GM18870 (cell line): ENCODE data around the gene NEK2.
"Not testable (repeated sequence)": the region's sequence is repeated elsewhere in the genome, so short reads cannot be mapped to it uniquely, and the experiment has no call there.

Experiments
- ATAC-seq: cut with Tn5 transposase; IDR thresholded peaks from one replicate; pipeline ENCODE4 v1.9.1; 2021; ENCODE audit warnings: moderate library complexity; ENCODE audit not compliant: unreplicated experiment

Gene NEK2

DNA sequence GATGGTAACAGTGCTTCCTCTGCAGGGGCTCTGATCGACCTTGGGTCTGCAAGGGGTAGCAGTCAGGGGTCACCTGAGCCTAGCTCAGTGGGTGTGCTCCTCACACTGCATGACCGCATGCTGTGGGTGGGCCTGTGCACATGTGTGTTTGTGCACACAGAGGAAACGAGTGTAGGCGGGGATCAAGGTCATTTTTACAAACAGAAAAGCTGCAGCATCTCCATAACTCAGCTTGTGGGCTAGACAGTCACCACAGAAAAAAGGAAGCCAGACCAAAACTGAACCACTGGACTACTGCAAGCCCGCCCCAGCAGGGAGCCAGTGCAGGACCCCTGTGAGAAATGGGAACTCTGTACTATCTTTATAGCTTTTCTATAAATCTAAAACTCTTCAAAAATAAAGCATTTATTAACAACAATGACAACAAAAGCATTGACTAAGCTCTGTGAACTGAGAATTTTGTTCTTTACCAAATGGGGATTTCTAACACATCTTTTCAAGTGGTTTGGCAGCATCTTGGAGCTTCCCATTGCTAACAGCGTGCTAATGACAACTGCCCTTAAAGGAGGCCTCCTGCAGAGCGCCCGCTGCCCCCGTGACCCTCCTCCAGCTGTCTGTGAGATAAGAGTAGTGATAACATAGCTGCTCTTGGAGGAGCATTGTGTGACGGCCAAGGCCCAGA, 19.9 kb upstream of the NEK2 start:
- peak; percentile 49 for ATAC-seq

DNA sequence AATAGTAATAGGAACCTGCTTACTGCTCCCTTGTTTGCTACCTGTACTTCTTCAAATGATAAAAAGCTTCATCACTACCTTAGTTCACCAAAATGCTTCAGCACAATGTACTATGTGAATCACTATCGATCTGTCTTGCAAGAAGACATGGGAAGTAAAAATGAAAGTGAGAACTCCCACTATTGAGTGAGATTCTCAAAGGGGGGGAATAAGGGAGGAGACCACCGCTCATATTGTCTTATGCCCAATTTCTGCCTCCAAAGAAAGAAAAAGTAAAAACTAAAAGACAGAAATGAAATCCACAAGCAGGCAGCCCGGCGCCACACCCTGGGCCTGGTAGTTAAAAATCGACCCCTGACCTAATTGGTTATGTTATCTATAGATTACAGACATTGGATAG, 18.5 kb upstream of the NEK2 start:
- not testable (repeated sequence) for ATAC-seq

DNA sequence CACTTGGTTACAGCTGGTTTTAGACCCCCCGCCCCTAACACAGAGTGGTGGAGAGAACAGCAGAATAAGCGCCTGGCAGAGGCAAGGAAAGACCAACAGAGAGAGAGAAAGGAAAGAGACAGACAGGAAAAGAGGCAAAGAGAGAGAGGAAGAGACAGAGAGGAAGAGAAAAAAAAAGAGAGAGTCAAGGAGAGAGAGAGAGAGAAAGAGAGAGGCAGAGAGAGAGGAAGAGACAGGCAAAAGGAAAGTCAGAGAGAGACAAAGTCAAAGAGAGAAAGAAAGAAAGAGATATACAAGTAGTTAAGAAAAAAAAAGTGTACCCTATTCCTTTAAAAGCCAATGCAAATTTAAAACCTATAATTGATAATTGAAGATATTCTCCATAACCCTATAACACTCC, 13.0 kb upstream of the NEK2 start:
- ATAC-seq, result no peak

DNA sequence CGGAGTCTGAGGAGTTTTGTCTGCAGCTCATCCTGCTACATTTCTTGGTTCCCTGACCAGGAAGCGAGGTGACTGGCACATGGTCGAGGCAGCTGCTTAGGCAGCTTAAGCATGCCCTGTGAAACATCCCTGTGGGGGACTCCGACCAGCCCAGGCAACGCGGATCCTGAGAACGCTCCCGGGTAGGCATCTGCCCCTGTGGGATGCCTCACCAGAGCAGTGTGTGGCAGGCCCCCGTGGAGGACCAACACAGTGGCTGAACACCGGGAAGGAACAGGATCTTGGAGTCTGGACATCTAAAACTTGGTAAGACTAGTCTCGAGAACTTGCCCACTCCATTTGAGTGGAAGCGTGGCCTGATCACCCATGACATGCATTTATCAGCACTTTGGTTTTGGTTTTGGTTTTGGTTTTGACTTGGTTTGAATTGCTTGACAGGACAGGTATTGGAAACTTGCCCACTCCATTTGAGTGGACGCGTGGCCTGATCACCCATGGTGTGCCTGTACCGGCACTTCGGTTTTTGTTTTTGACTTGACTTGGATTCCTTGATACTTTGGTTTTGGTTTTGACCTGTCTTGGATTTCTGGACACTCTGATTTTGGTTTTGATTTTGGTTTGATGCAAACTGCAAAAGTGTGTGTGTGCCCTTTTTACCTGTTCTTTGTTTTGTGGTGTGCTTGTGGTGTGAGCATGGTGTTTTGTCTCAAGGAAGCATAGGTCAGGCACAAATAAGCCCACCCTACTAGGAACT, 12.2 kb upstream of the NEK2 start:
- no peak for ATAC-seq

DNA sequence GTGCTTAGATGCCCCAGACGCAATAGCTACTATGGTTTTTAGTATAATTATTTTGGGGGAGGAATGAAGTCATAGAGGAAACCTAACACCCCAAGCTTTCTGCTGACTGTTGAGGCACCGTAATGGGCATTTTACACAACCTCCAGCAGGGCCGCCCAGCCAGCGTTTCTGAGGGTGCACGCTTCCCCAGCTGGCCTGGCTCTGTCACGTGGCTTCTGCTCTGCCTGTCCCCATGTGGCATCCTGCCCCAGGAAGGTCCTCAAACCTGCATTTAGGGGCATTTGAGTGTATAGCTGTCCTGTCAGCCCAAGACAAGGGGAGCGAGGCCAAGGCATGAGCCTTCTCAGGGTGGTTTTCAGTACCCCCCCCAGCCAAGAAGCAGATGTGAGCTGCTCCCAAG, 10.4 kb upstream of the NEK2 start:
- ATAC-seq, result no peak

DNA sequence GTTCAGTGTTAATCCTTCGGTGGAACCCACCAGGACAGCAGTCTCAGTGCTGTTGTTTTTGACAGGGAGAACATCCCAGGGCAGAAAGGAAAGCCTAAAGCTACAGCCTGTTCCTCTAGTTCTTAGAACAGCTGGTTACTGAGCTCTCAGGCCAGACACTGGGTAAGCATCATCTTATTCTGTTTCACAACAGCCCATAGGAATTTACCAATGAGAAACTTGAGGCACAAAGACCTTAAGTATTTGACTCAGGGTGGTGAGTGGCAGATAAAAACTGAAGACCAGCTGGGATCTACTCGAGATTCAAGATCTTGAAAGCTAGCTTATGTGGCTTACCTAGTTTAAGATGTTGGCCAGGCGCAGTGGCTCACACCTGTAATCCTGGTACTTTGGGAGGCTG, 9.4 kb upstream of the NEK2 start:
- ATAC-seq, result no peak

DNA sequence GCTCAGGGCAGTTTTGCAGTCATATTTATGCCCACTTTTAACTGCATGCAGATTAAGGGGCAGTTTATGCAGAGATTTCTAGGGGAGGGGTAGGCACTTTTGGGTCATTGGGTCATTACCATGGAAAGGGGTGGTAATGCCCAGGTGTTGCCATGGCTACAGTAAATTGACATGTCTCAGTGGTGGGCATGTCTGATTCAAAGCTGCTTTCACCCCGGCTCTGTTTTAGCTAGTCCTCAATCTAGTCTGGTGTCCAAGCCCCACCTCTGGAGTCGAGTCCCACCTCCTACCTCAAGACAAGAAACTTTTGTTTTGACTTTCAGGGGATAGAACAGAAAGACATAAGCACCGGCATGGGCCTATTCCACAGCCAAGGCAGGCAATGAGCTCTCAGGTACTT, 8.9 kb upstream of the NEK2 start:
- ATAC-seq, result no peak

DNA sequence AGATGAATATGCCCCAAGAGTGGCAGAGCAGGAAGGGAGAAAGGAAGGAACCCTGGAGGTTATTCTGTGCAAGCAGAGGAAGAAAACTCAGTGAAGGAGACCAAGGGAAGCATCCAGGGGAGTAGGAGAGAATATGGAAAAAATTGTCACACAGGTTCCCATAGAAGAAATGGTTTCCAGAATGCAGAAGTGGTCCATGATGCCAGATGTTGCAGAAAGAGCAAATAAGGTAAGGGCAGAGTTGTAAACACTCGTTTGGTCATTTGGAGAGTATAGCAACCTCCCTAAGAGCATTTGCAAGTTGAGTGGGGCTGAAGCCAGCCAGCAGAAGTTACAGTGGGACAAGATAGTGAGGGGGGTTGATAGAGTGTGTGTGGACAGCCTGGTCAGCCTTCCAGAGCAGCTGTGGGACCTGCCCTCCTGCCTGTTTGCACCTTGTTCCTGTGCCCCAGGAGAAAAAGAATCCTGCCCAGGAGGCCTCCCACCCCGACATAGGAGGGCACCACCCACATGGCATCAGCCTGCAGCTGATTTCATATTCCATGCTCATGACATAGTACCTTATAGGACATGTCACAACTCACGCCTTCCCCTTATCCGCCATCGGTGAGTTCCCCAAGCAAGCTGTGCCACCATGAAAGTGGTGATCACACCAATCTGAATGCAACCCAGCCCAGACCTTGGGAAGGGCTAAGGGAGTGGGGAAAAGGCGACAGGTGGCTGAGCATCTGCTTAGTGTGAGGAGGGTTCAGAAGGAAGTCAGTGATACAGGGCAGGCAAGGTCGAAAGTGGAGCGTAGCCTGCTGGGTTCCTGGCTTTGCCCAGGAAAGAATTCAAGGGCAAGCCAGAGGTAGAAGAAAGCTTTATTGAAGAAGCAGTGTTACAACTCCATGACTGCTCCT, 8.2 kb upstream of the NEK2 start:
- ATAC-seq, result no peak

DNA sequence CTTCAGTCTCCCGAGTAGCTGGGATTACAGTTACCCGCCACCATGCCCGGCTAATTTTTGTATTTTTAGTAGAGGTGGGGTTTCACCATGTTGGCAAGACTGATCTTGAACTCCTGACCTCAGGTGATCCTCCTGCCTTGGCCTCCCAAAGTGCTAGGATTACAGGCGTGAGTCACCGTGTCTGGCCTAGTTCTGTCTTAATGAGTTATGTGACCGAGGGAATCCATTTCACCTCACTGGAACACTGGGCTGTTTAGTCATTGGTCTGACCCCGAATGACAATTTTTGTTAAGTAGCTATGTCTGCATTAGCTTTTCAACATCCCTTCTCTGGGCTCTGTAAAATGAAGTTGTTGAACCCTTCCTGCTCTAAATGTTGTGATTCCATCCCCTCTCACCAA, 6.8 kb upstream of the NEK2 start:
- ATAC-seq, result not testable (repeated sequence)

DNA sequence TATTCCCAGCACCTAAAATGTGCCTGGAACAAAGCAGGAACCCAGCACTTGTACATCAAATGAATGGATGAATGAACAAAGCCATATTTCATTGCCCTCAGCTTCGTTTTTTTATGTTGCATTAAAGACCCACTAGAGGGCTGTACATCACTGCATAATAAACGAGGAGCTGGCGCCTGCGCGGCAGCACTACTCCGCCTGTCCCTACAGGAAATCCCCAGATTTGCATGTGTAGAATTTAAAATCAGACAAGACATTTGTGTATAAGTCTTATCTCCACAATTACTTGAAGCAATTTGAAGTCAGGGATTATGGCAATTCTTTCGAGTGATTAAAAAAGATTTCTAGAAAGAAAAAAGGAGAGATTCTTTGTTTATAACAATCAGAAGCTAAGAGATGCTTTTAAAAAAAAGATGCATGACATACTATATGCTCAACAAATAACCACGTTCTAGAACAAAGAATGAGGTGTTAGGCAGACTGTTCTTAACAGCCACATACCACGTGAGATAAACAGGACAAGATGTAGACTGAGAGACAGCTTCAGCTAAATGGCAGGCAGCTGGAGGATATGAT, 5.4 kb upstream of the NEK2 start:
- peak; percentile 64 for ATAC-seq

DNA sequence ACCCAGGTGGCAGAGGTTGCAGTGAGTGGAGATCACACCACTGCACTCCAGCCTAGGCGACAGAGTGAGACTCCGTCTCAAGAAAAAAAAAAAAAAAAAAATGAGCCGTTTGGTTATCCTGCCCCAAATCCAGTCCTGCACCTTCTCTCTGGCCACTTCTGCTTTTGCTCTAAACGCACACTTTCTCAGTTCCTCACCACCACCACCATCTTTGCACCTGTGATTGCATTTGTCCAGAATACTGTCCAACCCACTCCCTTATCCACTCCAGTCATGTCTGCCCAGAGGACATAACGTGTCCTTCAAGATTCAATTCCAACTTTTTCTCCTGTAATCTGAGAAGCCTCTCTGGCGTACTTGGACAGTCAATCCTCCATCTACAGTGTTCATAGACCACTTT, 2.2 kb upstream of the NEK2 start:
- ATAC-seq, result no peak

DNA sequence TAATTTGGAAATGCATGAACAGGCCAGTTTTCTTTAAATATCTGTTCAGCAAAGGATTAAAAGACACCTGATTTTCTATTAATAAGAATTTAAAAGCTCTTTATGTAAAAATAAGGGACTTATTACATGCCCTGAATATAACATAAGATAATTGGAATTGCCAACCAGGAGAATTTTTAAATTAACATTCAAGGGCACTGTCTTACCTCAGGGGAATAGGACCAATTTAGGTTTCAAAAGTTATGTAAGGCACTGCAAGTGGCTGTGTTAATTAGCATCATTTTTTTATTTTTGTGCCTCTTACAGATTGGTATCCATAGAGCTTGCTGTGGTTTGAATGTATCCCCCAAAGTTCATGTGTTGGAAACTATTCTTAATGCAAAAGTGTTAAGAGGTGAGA, 1.3 kb upstream of the NEK2 start:
- no peak for ATAC-seq

DNA sequence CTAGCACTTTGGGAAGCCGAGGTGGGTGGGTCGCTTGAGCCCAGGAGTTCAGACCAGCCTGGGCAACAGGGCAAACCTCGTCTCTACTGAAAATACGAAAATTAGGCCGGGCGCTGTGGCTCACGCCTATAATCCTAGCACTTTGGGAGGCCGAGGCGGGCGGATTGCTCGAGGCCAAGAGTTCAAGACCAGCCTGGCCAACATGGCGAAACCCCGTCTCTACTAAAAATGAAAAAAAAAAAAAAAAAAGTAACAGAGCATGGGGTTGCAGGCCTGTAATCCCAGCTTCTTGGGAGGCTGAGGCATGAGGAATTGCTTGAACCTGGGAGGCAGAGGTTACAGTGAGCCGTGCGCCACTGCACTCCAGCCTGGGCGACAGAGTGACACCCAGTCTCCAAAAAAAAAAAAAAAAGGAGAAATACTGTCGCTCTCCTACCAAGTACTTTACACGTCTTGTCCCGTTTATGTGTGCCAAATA, 724 bp upstream of the NEK2 start:
- no peak for ATAC-seq

DNA sequence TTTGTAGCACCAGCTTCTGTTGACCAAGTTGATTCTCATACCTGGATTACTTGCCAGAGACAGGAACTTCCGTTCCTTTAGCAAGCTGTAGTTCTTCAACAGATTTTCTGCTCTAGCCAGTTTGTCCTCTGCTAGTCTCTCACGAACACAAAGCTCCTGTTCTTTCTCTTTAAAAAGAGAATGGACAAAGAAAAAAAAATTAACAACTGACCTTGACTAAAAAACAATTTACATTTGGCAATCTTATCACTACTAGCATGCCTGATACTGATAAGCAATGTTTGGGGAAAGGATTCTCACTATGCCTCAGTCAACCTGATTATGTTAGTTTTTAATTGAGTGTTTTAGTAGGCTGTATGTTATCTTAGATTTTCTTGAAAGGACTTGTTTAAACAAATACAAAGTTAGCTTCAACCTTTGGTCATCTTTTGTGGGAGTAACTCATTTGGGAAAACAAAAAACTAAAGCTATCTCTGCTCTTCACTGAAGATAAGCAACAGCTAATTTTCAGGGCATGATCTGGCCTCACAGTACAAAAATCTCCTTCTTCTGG, 8.3 kb downstream of the NEK2 start:
- no peak for ATAC-seq

DNA sequence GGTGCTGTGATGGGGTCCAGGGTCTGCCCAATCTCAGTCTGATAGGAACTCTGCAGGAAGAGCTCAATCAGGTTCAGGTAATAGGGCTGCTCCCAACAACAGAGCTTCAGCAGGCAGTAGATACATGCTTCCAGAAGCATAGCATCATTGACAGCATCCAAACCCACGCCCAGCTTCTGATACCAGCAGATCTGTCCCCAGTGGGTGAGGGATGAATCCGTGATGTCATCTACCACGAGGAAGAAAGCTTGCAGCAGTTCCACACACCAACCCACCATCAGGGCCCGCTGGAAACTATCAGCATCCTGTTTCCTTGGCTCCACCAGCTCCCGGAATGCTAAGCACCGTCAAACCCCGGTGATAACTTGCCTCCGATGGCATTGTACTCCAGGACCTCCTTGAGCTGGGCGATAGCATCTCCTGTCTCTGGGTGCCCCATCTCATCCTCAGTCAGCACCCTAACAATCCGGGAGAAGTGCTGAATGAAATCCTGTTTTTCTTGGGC, 14.7 kb downstream of the NEK2 start:
- no peak for ATAC-seq

DNA sequence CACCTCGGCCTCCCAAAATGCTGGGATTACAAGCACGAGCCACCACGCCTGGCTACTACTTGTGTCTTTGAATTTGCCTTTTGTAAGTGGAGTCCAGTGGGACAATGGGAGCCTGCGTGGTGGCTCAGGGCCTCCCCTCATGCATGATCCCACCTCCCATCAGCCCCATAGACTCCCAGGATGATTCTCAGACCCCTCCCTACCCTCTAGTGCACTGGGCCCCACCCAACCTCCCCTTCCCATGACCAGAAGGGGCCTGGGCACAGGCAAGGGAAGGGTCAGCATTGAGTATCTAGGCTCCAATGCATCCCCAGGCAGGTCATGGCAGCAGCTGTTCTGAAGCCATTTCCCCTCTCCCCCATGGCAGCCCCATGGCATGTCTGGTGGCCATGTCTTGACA, 18.7 kb downstream of the NEK2 start:
- ATAC-seq, result no peak

DNA sequence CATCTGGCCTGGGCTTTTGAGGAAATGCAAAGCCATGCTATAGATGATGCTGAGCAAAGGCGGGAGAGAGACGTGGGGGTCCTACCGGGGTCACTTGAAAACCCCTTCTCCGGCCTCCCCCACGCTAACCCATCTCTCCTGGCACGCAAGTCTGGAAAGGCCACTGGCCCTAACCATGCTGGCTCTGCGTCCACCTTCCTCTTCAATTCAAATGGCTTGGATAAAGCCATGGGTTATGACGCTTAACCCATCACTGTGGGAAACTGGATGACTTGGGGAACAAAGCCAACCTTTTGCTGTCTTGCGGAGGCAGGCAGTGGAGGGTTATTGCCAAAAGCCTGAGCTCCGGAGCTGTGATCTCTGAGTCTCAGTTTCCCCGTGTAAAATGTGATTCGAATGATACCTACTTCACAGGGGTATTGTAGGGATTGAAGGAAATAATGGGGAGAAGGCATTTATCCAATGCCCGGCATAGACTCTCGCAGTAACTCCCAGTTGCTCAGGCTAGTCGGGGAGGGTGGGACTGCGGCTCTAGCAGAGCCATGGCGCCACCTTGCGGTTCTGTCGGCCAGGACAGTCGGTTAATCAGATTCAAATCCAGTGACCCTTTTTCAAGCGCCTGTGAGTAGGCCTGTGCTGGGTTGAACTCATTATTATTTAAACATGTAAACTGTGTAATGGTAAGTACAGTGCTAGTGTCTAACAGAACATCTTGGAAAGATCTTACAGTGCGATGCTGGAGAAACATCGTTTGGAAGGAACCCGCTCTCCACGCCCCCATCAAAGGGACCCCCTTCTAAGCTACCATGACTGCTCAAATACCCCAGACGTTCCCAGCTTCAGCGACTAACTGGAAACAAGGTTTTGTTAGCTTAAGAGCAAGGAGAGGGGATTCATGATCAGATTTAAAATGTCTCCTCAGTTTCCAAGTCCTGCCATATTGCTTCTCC, 20.3 kb downstream of the NEK2 start:
- peak; percentile 69 for ATAC-seq

DNA sequence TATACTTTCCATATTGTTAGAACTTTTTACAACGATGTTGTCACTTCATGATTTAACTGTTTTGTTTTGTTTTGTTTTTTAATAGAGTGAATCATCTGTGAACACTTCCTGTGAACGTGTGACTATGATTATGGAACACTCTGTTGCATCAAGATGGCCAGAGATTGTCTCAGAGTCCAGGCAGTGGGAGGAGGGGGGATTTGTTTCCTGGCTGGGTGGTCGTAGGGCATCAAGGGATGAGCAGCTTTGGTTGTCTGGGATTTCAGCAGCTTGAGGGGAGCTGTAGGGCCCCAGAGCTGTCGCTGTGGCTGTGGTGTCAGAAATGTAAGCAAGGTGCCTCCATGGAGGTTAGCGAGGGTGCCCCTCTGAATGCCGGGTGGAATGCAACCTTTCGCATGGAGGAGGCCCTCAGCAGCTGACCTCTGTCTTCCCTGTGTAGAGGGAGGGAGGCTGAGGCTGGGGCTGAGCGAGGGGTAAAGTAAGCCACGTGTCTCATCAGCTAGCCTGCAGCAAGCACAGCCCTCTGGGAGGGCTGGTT, 21.4 kb downstream of the NEK2 start:
- no peak for ATAC-seq

DNA sequence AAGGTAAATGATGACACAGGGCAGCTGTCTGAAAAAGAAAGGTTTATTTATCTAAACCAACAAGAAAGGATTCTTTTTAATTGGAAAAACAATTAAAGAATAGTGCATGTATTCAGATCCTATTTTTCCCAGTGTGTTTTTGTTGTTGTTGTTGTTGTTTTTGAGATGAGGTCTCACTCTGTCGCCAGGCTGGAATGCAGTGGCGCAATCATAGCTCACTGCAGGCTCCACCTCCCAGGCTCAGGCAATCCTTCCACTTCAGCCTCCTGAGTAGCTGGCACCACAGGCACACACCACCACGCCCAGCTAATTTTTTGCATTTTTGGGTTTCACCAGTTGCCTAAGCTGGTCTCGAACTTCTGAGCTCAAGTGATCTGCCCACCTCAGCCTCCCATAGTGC, 22.1 kb downstream of the NEK2 start:
- no peak for ATAC-seq
